C4-2B (cell line): ENCODE results near the gene RHOH.

Experiments used
- H3K27ac ChIP-seq: fragments of 450-650 bp; 2 replicates; pipeline ENCODE4 v1.5.1; 2017
- ZFX ChIP-seq: fragments of 450-650 bp; IDR thresholded peaks from 2 replicates; pipeline ENCODE4 v1.6.1; 2017
- TF ChIP-seq, protein P1 (sequence below): fragments of 450-650 bp; conservative IDR thresholded peaks from 2 replicates; pipeline ENCODE4 v1.5.1; 2017; ENCODE audit warnings: mild to moderate bottlenecking

Gene RHOH

DNA sequence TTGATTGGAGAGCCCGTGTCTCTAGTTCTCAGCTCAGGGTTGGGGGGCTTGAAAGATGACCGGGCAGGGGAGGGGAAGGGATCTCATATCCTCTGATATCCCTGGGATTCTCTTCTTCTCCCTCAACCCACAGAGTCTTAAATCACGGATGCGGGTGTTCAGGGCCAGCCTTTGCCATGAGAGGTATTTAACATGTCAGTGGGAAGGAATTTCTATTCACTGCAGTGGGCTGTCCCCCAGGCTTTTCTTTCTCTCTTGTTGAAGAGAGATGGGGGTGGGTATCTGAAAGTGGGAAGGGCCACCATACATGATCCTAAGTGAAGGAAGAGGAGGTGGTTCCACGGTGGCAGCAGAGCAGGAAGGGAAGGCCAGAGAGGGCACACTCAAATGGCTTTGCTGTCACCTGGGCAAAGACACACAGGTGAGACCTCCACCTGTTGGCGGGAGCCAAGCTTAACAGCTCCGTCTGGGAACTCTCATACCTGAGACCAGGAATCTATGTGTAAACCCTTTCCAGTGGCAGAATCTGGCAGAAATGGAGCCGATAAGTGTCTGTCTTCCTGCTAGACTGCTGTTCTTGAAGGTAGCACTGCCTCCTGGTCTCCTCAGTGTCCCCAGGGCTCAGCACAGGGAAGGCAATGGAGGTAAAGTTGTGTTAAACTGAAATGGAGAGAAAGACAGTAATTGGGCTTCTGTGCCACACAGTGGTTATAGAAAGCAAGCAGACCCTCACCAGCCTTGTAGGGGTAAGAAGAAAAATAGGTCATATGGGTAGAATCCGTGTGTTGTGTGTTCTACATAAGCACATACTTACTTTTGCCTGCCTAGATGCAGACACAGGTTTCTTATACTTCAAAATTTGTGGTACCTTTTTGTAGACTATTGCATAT lies 49.4 kb downstream of the RHOH start:
- TF ChIP-seq, protein P1, sequence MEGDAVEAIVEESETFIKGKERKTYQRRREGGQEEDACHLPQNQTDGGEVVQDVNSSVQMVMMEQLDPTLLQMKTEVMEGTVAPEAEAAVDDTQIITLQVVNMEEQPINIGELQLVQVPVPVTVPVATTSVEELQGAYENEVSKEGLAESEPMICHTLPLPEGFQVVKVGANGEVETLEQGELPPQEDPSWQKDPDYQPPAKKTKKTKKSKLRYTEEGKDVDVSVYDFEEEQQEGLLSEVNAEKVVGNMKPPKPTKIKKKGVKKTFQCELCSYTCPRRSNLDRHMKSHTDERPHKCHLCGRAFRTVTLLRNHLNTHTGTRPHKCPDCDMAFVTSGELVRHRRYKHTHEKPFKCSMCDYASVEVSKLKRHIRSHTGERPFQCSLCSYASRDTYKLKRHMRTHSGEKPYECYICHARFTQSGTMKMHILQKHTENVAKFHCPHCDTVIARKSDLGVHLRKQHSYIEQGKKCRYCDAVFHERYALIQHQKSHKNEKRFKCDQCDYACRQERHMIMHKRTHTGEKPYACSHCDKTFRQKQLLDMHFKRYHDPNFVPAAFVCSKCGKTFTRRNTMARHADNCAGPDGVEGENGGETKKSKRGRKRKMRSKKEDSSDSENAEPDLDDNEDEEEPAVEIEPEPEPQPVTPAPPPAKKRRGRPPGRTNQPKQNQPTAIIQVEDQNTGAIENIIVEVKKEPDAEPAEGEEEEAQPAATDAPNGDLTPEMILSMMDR = no peak
- TF ChIP-seq ZFX = no peak
- H3K27ac ChIP-seq = no peak overlapping the region

DNA sequence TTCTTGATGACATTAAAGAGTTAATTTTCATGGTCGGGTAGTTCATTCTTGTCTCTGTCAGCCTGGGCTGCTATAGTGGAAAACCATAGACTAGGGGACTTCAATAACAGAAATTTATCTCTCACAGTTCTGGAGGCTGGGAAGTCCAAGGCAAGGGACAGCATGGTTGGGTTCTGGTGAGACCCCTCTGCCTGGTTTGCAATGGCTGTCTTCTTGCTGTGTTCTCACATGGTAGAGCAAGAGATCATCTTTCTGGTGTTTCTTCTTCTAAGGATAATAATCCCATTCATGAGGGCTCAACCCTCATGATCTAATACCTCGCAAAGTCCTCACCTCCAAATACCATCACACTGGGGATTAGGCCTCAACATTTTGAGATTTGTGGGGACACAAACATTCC lies 50.1 kb downstream of the RHOH start:
- H3K27ac ChIP-seq = no peak overlapping the region
- no peak for TF ChIP-seq ZFX
- TF ChIP-seq, protein P1 = no peak

DNA sequence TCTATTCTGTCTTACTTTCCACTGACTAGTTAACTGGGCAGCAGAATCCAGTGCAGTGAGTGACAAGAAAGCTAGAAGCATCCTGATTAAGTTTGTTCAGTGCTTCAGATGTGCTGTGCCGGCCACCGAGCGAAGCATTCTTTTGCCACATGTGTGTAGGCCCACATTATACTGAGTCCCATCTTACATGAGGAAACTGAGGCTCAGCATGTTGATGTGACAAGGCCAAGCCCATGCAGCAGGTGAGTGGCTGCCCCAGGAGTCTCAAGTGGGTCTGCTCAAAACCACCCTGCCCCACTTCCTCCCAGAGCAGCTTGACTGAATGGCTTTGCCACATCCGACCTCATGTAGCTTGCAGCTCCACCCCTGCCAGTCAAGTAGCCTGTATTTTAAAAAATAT lies 50.5 kb downstream of the RHOH start:
- no peak overlapping the region for H3K27ac ChIP-seq
- TF ChIP-seq ZFX = no peak
- TF ChIP-seq, protein P1 = no peak

DNA sequence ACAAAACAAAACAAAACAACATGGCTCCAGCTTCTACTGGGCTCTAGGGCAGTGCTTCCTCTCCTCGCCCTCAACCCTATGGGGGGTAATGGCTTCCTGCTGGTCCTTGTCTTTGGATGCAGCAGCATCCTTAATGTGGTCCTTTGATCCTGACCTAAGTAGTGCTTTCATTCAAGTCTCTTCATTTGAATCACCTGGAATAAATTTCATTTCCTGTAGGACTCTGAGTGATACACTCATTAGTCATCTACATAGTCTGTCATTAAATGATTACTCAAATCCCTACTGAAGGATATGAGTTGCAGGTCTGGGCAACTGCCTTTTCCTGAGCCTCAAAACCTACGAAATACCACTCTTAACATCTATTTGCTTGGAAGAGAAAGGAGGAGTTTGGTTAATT lies 54.5 kb downstream of the RHOH start:
- no peak overlapping the region for H3K27ac ChIP-seq
- TF ChIP-seq, protein P1 = no peak
- TF ChIP-seq ZFX = no peak

DNA sequence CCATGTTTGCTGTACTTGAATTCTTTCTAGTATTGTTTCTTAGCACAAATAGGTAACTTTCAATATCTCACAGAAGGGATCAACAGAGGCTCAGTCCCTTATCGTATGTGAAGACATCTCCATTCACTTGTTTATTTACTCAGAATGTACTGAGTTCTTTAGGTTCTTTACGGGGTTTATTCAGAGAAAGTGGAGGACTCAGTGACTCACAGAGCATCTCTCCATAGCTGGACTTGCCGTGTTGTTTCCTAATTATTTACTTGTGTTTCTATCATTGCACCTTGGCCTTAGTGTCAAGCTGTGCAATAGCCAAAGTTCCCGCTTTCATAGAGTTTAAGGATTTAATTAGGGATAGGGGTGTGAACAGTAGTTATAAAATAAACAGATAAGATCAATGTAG lies 57.1 kb downstream of the RHOH start:
- H3K27ac ChIP-seq = no peak overlapping the region

DNA sequence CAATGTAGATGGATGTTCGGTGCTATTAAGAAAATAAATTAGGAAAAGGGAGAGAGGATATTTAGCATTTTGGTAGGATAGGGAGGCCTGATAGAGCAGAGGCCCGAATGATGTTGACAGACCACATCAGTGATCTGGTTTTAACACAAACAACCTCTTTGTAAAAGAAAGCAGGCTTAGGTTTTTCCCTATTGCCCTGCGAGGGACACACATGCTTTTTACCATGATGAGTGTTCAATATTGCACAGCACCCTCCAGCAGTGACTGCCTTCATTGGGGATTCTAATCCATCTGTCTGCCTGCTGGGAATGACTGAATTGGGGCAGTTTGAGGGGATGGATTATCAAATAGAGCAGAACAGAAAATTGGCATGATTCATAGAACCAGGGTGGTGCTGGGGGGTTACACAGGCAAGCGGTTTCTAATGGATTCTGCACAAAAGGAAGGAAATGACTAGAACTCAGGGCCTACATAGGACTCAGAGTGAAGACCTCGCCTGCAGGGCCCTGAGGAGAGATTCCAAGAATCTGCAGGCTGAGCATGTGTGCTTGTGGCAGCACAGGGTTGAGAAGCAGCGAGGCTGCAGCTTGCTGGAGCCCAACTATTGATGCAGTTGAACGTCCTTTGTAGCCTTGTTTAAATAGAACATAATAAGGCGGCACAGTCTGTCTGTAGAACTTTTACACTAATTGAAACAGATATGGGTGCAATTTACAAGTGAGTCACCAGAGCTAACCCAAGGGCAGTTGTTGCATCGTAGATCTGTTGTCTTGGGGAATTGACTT lies 58.0 kb downstream of the RHOH start:
- H3K27ac ChIP-seq = no peak overlapping the region
- no peak for TF ChIP-seq ZFX
- TF ChIP-seq, protein P1 = no peak

More for the DNA sequence above, 57.1 kb downstream of the RHOH start:
- TF ChIP-seq, protein P1 = no peak
- TF ChIP-seq ZFX = no peak
